GM19043 (cell line): ENCODE measurements around the gene CDK2AP2.
"Not testable (repeated sequence)": the region's sequence is repeated elsewhere in the genome, so short reads cannot be mapped to it uniquely, and the experiment has no call there.

Experiments
- ATAC-seq: cut with Tn5 transposase; IDR thresholded peaks from one replicate; pipeline ENCODE4 v1.9.1; 2021; ENCODE audit warnings: low read depth; ENCODE audit not compliant: unreplicated experiment

CDK2AP2 gene, protein sequence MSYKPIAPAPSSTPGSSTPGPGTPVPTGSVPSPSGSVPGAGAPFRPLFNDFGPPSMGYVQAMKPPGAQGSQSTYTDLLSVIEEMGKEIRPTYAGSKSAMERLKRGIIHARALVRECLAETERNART

DNA sequence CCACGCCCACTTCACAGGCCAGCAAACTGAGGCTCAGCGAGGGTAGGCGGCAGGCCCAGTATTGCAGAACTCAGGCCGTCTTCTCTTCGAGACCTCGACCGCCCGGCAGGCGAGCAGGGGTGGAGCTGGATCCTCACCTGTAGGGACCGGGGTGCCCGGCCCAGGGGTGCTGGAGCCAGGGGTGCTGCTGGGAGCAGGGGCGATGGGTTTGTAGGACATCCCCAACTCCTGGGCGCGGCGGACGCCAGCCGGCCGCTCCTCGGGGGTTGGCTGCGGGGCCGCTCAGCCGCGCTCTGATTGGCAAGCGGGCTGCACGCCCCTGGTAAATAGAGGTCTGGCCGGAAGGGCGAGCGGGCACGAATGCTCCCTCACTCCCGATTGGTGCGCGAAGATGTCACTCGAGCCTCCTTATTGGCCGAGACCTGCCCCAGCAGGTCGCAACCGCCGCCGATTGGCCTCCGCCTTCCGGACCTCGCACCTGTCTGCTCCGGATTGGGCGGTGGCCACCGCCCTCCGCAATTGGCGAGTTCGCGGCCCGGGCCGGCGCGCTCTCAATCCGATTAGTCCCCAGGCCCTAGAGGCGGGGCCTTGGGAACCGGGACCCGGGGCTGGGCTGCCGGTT is at the start of gene CDK2AP2:
TSS of gene CDK2AP2 (minus strand) at position 299 of the 622 bp plus-strand sequence. CDS start at position 219, 80 bp downstream.
- peak; percentile 70 for ATAC-seq

DNA sequence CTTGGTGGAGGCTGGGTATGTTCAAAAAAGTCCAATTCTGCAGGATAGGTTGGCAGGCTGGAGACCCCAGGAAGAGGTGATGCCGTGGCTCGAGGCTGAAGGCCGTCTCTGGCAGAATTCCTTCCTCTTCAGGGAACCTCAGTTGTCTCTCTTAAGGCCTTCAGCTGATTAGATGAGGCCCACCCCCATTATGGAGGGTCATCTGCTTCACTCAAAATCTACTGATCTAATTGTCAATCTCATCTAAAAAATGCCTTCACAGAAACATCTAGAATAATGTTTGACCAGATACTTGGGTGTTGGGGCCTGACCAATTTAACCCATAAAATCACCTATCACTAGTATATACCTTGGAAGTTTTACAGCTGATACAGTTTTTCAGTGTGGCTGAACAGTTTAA is 48.3 kb upstream of the CDK2AP2 start:
- no peak for ATAC-seq

DNA sequence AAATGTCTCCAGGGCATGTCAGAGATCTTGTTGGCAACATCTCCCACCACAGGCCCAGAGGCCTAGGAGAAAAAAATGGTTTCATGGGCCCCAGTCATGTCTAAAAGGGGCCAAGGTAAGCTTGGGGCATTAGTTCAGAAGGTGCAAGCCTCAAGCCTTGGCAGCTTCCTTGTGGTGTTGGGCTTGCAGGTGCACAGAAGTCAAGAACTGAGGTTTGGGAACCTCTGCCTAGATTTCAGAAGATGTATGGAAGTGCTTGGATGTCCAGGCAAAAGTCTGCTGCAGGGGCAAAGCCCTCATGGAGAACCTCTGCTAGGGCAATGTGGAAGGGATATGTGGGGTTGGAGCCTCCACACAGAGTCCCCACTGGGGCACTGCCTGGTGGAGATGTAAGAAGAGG is 43.7 kb upstream of the CDK2AP2 start:
- ATAC-seq = not testable (repeated sequence)

DNA sequence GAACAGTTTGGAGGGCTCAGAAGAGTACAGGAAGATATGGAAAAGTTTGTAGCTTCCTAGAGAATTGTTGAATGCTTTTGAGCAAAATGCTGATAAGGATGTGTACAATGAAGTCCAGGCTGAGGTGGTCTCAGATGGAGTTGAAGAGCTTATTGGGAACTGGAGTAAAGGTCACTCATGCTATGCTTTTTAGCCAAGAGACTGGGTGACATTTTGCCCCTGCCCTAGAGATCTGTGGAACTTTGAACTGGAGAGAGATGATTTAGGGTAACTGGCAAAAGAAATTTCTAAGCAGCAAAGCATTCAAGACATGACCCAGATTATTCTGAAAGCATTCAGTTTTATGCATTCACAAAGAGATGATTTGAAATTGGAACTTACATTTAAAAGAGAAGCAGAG is 43.2 kb upstream of the CDK2AP2 start:
- no peak for ATAC-seq

DNA sequence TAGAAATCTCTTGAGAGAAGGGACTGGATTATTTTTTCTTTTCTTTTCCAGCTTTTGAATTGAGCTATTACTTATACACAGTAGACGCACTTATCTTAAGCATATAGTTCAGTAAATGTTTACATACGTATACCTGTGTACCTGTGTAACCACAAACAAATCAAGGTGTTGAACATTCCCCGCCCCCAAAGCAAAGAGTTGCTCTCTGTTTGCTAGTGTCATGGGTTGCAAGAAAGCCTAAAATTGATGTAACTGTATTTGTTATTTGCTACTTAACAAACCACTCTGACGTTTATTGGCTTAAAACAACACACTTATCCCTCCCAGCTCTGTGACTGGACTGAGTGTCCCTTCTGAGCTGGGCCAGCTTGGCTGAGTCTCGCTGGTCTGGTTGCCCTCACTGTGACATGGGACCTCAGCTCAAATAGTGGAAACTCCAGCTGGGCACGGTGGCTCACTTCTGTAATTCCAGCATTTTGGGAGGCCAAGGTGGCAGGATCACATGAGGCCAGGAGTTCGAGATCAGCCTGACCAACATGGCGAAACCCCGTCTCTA is 40.7 kb upstream of the CDK2AP2 start:
- ATAC-seq = no peak

DNA sequence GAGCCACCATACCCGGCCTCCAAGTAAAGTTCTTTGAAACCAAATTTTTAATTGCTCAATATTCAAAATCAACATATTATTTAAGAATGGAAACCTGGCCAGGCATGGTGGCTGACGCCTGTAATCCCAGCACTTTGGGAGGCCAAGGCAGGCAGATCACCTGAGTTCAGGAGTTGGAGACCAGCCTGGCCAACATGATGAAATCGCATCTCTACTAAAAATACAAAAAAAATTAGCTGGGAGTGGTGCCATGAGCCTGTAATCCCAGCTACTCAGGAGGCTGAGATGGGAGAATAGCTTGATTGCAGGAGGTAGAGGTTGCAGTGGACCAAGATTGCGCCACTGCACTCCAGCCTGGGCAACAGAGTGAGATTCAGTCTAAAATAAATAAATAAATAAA is 40.1 kb upstream of the CDK2AP2 start:
- not testable (repeated sequence) for ATAC-seq

DNA sequence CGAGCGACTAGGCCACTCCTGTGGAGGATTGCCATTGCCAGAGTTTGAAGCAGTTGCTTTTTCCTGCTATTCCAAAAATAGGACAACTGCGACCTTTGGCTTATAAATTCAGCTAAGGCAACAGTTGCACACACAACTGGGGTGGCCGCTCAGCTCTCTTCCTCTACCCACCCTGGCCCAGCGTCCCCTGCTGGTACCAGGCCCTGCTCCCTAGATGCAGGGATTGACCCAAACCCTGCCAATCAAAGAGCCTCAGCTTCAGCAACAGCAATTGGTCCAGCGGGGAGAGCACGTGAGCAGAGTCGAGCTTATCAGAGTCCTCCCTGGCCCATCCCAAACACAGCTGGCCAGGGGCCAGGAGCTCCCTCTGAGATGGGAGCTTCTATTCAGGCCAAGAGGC is 37.3 kb upstream of the CDK2AP2 start:
- ATAC-seq = no peak

DNA sequence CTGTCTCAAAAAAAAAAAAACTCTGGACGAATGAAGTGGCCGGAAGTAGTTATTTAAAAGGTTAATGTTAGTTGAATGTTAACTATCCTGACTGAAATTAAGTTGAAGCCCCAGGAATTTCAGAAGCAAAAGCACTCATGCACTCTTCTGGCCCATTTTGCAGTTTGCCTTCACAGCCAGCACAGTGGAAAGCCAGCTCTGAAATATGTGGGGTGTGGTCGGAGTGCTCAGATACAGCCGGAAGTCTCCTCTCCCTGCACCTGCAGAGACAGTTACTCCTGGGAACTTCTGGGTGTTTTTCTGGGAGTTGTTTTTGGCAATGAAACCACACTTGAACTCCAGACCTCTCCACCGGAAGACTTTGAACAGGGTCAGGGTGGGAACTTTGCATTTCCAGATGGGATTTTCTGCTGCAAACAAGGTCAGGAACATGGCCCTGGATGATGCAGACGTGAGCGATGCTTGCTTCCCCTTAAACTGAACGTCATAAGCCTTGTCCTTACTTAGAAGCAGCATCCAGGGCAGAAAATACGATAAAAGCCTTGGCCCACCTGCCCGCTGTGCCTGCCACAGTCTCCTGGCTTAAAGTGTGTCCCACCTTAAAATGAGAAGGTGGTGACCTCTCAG is 36.8 kb upstream of the CDK2AP2 start:
- no peak for ATAC-seq

DNA sequence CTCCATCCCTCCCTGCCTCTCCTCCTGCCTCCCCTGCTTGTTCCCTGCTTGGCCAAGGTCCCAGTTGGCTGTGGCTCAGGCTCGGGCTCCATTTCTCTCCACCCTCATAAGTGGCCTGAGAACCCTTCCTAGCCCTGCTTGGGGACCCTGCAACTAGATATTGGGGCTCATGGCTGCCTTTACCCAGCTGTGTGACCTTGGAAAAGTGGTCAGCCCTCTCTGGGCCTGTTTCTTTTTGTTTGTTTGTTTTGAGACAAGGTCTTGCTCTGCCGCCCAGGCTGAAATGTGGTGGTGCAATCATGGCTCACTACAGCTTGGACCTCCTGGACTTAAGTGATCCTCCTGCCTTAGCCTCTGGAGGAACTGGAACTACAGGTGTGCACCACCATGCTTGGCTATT is 35.6 kb upstream of the CDK2AP2 start:
- ATAC-seq = no peak

DNA sequence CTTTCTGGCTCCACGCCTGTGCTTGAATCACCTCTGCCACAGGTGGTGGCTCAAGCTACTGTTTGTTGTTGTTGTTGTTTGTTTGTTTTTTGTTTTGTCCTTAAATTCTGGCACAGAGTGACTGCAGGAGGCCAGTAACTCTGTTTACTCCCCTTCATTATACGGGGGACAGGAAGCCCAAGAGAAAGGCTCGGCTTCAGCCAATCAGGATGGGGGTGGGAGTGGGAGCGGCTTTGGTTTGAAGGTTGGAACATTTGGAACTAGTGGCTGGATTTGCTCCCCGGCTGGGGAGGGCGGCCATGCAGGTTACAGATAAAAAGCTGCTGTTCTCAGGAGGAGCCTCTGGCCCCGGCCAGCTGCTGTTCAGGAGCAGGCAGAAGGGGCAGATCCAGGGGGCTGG is 35.0 kb upstream of the CDK2AP2 start:
- no peak for ATAC-seq

DNA sequence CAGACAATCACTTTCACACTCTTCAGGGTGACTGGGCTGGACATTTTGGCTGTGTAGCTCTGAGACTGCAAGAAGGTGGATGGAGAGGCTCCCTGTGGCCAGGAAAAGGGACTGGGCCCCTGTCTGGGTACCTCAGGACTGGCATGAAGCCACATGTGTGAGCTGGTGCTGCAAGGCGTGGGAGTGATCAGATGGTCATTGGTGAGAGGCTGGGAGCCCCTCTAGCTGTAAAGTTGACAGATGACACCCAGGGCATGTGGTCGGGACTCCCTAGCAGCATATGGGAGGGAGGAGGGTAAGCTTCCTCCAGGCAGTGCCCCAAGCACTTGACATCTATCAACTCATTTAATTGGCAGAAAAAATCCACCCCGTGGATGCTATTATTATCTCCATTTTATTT is 34.2 kb upstream of the CDK2AP2 start:
- no peak for ATAC-seq

DNA sequence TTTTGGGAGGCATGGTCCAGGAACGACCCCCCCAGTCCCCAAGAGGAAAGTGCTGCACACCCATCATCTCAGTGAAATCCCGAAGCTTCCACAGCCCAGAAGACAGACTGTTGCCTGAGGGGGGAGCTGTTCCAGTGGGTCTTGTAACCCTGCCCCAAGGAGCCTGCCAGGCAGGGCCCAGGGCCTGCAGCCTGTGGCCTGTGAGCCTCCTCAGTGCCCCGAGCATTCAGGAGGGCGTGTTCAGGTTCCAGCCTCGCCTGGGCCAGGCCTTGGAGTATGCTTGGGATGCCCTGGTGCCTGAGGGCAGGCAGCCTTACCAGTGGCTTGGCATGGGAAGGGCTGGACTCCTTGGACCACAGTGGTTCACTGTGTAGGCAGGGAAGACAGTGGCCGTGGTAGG is 33.2 kb upstream of the CDK2AP2 start:
- no peak for ATAC-seq

DNA sequence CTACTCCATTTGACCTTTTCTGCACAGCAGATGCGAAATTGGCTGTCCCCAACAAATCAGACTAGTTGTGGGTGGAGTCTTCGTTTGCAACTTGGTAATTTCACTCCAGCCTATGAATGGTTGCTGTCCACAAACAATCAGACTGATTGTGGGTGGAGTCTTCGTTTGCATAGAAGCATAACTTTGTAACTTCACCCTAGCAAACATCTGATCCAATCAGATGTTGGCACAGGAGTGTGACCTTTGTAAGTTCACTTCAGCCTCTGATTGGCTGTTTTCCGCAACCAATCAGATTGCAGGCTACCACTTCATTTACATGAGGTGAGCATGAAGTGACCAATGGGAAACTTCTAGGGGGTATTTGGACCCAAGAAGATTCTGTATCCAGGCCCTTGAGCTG is 31.6 kb upstream of the CDK2AP2 start:
- ATAC-seq = no peak

DNA sequence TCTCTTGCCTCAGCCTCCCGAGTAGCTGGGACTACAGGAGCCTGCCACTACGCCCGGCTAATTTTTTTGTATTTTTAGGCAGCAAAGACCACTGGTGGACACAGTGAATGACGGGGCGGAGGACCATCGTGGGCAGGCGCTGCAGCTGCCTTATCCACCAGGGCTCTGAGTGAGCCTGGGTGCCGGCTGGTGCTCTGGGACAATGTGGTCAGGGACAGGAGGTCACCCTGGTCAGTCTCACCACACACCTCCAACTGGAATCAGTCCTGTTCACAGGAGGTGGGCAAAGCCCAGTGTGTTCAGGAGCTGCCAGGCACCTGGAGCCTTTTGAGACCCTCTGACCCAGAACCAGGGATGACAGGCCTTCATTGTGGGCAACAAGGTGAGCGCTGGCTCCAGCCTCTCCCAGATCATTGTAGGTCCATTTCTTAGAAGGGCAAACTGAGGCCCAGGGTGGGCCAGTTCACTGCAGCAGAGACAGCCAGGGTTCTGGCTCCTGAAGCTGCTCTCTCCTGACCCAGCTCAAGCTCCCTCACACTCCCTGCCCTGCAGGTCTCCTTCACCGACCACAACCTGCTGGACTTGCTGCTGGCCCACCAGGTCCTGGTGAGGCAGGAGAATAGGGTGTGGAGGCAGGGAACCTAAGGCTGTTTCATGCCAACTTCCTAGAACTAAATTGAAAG is 31.0 kb upstream of the CDK2AP2 start:
- ATAC-seq = no peak

DNA sequence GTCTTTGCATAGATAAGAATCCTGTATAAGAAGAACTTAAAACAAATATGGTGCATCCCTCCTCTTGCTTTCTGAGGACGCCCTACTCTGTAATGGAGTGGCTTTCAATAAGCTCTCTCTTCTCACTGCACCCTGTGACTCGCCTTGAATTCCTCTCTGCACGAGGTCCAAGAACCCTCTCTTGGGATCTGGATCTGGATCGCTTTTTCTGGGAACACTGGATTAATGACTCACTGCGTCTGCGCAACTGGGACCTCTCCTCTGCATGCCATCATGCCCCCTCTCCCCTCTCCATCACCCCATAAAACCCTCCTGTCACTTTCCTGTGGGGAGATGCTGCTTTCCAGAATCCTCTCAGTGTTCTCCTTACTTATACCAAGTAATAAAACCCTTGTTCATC is 30.3 kb upstream of the CDK2AP2 start:
- no peak for ATAC-seq

DNA sequence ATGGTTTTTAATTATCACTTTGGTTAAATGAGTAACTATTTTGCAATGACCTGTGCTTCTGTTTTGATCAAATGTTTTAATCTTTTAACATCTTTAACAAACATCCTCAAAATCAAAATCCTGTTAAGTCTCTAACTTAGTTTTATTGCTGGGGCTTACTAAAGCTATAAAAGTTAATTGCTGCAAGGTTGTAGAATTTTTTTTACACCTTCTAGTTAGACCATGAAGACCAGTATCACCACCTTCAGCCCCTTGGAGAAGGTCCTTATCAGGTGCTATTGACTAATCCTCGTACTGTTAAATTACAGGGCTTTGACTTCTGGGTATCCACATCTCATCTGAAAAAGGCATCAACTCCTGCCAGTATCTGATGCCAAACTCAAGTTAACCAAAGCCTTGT is 27.6 kb upstream of the CDK2AP2 start:
- ATAC-seq = no peak

DNA sequence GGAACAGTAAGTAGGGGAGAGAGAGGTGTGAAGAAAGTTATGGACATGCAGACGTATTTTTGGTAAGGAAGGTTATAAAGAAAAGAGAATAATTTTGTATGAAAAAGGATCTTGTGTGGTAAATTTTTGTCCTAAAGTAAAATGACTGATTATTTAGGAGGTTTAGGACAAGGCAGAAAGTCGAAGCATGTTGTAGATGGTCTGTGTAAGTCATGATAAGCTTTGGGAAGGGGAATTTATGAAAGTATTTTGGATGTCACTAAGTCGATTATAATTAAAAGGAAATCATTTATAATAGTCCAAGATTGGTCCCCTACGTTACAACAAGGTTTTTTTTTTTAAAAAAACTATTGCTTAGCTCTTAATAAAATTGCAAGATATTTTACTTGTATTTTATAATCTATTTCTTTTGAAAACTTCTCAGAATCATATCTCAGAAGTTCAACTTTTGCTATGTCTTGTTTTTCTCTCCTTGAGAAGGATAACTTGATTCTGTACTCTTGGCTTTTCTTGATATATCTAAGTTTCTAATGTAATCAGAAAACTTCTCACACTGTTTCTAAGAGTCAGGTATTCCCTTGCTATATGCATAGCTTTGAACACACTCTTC is 26.2 kb upstream of the CDK2AP2 start:
- no peak for ATAC-seq

DNA sequence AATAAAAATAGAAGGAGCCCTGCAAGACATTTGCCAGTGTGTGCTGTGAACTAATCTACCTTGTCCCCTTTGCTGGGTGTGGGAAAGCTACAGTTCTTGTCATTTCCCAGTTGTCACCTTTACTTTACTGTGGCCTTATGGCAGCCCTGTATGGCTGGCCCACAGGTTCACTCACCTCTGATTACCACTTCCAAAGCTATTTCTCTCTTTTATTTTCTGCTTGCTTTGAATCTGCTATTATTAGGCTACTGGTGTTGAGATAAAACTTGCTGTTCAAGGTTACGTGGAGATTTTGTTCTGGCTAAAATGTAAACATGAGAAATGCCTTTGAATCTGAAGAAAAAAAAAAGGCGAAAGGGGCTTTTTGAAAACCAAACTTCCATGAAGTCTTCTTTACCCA is 24.9 kb upstream of the CDK2AP2 start:
- no peak for ATAC-seq

DNA sequence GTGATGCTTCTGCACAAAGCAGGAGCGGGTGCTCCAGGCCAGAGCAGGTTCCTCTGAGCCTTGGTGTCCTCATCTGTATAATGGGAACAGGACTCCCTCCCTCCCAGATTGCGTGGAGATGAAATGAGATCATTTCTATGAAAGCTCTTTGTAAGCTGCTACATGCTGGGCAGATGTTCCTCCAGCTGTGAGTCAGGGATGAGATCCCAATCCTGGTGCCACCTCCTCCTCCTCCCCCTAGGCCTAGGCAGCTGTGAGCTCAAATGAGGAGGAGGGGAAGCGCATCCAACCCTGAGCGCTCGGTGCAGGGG is 22.3 kb upstream of the CDK2AP2 start:
- no peak for ATAC-seq

DNA sequence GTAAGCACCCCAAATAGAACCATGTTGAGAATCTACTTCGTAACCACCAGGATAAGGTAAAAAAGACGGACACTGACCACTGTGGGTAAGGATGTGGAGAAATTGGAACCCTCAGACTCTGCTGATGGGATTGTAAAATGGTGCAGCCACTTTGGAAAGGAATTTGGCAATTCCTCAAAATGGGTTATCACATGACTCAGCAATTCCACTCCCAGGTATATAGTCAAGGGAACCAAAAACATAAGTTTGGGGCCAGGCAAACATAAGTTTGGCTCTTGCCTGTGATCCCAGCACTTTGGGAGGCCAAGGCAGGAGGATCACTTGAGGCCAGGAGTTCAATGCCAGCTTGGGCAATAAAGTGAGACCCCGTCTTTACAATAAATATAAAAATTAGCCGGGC is 20.4 kb upstream of the CDK2AP2 start:
- ATAC-seq = no peak

DNA sequence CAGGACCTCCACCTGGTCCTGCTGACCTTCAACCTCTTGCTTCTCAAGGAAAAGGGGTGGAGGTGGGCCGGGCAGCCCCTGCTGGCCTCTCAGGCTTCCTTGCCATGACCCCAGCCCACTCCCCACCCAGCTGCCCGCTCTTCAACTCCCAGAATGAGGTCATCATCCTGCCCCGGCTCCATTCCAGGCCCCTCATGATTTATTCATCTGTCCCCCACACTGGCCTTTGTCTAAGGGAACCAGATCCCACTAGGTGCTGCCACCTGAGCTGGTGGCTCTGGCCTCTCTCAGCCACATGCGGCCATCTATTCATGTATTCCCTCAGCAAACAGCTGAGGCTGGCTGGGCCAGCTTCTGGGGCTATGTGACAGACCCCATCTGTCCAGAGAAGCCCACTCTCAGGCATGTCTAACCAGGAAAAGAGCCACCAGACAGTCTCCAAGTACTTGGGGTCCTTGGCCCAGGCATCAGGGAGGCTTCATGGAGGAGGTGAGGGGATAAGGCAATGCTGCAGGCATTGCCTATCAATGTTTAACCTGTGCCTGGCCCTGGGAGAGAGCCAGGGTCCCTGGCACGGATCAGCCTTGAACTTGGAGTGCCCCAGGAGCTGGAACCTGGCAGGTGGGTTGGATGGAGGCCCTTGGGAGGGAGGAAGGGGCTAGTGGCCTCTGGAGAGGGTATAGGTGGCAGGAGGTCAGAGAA is 17.5 kb upstream of the CDK2AP2 start:
- ATAC-seq = no peak
